IMR-90 (cell line): Measurements from ENCODE around the gene SOX2.

Experiments used
- CTCF ChIP-seq: conservative IDR thresholded peaks from 2 replicates; pipeline ENCODE4 v1.5.1; 2012; ENCODE audit warnings: mild to moderate bottlenecking, low read depth, low read length, improper control_type of control experiment
- RAD21 ChIP-seq: IDR thresholded peaks from 2 replicates; pipeline ENCODE4 v1.6.1; 2012; ENCODE audit warnings: low read length, improper control_type of control experiment

DNA sequence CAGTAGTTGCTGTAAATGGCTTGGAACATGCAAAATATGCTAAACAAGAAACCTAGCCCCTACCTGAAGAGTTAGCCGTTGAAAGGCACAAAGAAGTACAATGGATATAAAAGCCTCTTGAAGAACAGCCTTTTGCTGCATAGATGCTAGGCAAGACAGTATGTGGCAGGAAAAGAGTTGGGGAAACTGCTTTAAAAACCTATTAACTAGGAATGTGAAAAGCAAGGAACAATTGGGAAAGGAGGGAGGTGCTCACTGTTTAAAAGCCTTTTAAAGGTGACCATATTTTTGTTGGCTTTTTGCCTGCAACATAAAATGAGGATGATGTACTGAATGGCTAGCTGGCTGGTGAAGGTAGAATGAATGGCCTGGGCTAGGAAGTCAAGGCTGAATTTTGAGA lies 24.5 kb upstream of the SOX2 start:
- TF ChIP-seq CTCF (no peak), RAD21 (no peak)
